ENCODE data around the gene PPP1CC. TPM values are rescaled to one million over a fixed set of nuclear protein-coding genes. Genes with fewer than 3 reads are reported as not detected.

PPP1CC gene
- total RNA-seq, 2 donors from 2014 or later: 179 to 201 TPM

DNA sequence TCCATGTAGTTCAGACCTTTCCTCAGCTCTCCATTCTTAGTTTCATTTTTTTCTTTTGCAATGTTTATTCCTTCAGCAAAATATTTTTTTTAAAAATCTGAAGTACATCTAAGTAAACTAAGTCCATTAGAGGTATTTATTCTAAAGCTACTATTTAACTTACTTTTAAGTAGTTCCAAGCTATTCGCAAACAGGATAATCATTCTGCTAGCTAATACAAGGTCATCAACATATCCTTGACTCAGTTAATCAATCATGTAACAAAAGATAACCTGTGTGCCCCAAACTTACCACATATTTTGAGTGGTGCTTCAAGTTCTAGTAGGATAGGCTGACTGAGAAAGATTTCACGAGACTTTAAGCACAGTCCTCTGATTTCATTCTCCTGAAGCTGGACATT is 11.2 kb downstream of the PPP1CC start:
- TF ChIP-seq, protein P1, sequence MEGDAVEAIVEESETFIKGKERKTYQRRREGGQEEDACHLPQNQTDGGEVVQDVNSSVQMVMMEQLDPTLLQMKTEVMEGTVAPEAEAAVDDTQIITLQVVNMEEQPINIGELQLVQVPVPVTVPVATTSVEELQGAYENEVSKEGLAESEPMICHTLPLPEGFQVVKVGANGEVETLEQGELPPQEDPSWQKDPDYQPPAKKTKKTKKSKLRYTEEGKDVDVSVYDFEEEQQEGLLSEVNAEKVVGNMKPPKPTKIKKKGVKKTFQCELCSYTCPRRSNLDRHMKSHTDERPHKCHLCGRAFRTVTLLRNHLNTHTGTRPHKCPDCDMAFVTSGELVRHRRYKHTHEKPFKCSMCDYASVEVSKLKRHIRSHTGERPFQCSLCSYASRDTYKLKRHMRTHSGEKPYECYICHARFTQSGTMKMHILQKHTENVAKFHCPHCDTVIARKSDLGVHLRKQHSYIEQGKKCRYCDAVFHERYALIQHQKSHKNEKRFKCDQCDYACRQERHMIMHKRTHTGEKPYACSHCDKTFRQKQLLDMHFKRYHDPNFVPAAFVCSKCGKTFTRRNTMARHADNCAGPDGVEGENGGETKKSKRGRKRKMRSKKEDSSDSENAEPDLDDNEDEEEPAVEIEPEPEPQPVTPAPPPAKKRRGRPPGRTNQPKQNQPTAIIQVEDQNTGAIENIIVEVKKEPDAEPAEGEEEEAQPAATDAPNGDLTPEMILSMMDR (conservative IDR thresholded peaks at IDR 0.05): no peak
- Histone ChIP-seq H3K9ac (ENCODE audit: extremely low read depth, low read length, poor library complexity, severe bottlenecking) (no peak overlapping the region), H3K4me3 (ENCODE audit: low read length) (no peak overlapping the region), H3K27me3 (ENCODE audit: control insufficient read depth, insufficient read depth, low read length, poor library complexity, severe bottlenecking) (no peaks in the 10 kb centered on the region), H3K9me3 (ENCODE audit: control insufficient read depth, low read length) (no peaks in the 10 kb centered on the region), H3K36me3 (ENCODE audit: control insufficient read depth, insufficient read depth, low read length) (peaks cover 78% of the 10 kb centered on the region), H3K27ac (ENCODE audit: low read depth, low read length) (no peak overlapping the region), H3K4me1 (ENCODE audit: control insufficient read depth, insufficient read depth, low read length) (peaks cover 11% of the 10 kb centered on the region)
- H3K4me1 Mint-ChIP-seq: peaks cover 29% of the 10 kb centered on the region
- H3K4me3 Mint-ChIP-seq: no peak overlapping the region
- peak; percentile 3 for DNase-seq
- no peak overlapping the region for H3K27ac Mint-ChIP-seq
- H3K36me3 Mint-ChIP-seq (ENCODE audit: low read depth): peaks cover 76% of the 10 kb centered on the region
- H3K27me3 Mint-ChIP-seq (ENCODE audit: insufficient read depth): no peaks in the 10 kb centered on the region
- H3K9me3 Mint-ChIP-seq: no peaks in the 10 kb centered on the region
- WGBS, 2 experiments (ENCODE audit: insufficient coverage in 1 of 2, insufficient read length in 1 of 2): 92 to 96% methylated on average over 2 of the region's 2 CpGs

DNA sequence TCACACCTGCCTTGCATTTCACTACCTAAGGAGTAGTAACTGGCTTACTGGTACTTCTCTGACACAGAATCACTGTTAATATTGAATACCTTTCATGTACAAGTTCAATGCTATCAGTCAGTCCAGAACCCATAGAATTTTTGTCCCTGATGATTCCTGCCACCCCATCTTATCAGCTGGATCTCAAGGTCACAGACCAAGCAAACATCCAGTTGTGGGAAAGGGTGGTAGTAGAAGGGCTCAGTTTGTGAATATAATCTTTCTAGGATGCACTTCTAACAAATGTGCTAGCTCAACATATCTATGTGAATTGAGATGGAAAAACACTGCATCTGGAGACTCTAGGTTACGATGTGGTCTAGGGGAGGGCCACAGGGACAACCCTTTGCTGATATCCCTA is 14.1 kb downstream of the PPP1CC start:
- H3K4me3 Mint-ChIP-seq: no peak overlapping the region
- Histone ChIP-seq H3K4me3 (ENCODE audit: low read length) (no peak overlapping the region), H3K9ac (ENCODE audit: extremely low read depth, low read length, poor library complexity, severe bottlenecking) (no peak overlapping the region), H3K36me3 (ENCODE audit: control insufficient read depth, insufficient read depth, low read length) (peaks cover 81% of the 10 kb centered on the region), H3K9me3 (ENCODE audit: control insufficient read depth, low read length) (no peaks in the 10 kb centered on the region), H3K27ac (ENCODE audit: low read depth, low read length) (no peak overlapping the region), H3K4me1 (ENCODE audit: control insufficient read depth, insufficient read depth, low read length) (peaks cover 11% of the 10 kb centered on the region), H3K27me3 (ENCODE audit: control insufficient read depth, insufficient read depth, low read length, poor library complexity, severe bottlenecking) (no peaks in the 10 kb centered on the region)
- 100% methylated on average over 1 of the region's 1 CpG; no CpG with 5 or more reads in 1 of the 2 experiments for WGBS, 2 experiments (ENCODE audit: insufficient coverage in 1 of 2, insufficient read length in 1 of 2)
- no peak overlapping the region for H3K27ac Mint-ChIP-seq
- H3K4me1 Mint-ChIP-seq: peaks cover 31% of the 10 kb centered on the region
- H3K27me3 Mint-ChIP-seq (ENCODE audit: insufficient read depth): no peaks in the 10 kb centered on the region
- TF ChIP-seq, protein P1 (conservative IDR thresholded peaks at IDR 0.05): no peak
- H3K9me3 Mint-ChIP-seq: no peaks in the 10 kb centered on the region
- DNase-seq: peak; percentile 10
- peaks cover 76% of the 10 kb centered on the region for H3K36me3 Mint-ChIP-seq (ENCODE audit: low read depth)

DNA sequence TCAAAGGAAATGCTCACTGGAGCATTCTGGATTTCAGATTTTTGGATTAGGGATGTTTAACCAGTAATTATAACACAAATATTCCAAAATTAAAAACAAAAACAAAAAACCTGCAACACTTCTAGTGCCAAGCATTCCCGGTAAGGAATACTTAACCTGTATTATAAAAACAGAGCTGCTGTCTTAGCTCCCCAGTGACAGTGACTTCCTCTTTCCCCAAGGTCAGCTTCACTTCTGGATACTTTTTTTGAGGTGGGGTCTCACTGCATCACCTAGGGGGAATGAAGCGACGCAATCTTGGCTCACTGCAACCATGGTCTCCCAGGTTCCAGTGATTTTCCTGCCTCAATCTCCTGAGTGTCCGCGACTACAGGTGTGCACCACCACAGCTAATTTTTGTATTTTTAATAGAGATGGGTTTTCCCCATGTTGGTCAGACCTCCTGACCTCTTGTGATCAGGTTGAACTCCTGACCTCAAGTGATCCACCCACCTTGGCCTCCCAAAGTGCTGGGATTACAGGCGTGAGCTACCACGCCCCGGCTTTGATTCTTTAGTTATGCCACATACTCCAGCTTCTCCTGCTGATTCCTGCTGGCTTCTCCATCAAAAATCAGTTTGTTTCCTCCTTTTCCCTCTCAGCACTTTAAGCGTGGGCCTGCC is 15.9 kb downstream of the PPP1CC start:
- Mint-ChIP-seq H3K36me3 (ENCODE audit: low read depth) (peaks cover 81% of the 10 kb centered on the region), H3K9me3 (no peaks in the 10 kb centered on the region), H3K27ac (peak overlapping the region; percentile 68), H3K4me3 (no peak overlapping the region), H3K27me3 (ENCODE audit: insufficient read depth) (no peaks in the 10 kb centered on the region), H3K4me1 (peaks cover 16% of the 10 kb centered on the region)
- DNase-seq: peak; percentile 39
- Histone ChIP-seq H3K27ac (ENCODE audit: low read depth, low read length) (no peak overlapping the region), H3K27me3 (ENCODE audit: control insufficient read depth, insufficient read depth, low read length, poor library complexity, severe bottlenecking) (no peaks in the 10 kb centered on the region), H3K4me3 (ENCODE audit: low read length) (no peak overlapping the region), H3K9ac (ENCODE audit: extremely low read depth, low read length, poor library complexity, severe bottlenecking) (no peak overlapping the region), H3K36me3 (ENCODE audit: control insufficient read depth, insufficient read depth, low read length) (peaks cover 94% of the 10 kb centered on the region), H3K9me3 (ENCODE audit: control insufficient read depth, low read length) (no peaks in the 10 kb centered on the region), H3K4me1 (ENCODE audit: control insufficient read depth, insufficient read depth, low read length) (no peaks in the 10 kb centered on the region)
- WGBS, 2 experiments (ENCODE audit: insufficient coverage in 1 of 2, insufficient read length in 1 of 2): 95% methylated on average over 6 to 9 of the region's 9 CpGs
- TF ChIP-seq, protein P1 (conservative IDR thresholded peaks at IDR 0.05): no peak
